Heart left ventricle (tissue), 16 donors: Measurements from ENCODE around the gene SLFN13. TPM values are rescaled to one million over a fixed set of nuclear protein-coding genes. Genes with fewer than 3 reads are reported as not detected.

Experiments used
- ATAC-seq, 4 donors: fragments of 200-7000 bp; cut with Tn5 transposase; one replicate each; pipeline ENCODE4 v1.9.1; 2020 to 2022; ENCODE audit warnings: moderate library complexity in 4 of 4, mild to moderate bottlenecking in 3 of 4, moderate number of reproducible peaks in 1 of 4
- DNase-seq, 5 donors: peaks; one replicate each; pipeline ENCODE4 v3.0.0-alpha.2; 2020
- H3K27ac ChIP-seq, 12 donors: fragments of 200-600 bp; sonication (generic) in 4 of 12; one replicate each; pipeline versions ENCODE4 v1.5.0 to v1.8.0; 2016 to 2022; ENCODE audit warnings: mild to moderate bottlenecking in 2 of 12
- H3K27me3 ChIP-seq, 9 donors: fragments of 200-600 bp; sonication (generic) in 2 of 9; one replicate each; pipeline versions ENCODE4 v1.5.1 to v1.8.0; 2016 to 2022; ENCODE audit warnings: mild to moderate bottlenecking in 3 of 9
- H3K36me3 ChIP-seq, 9 donors: fragments of 200-600 bp; sonication (generic) in 2 of 9; one replicate each; pipeline versions ENCODE4 v1.5.0 to v1.8.0; 2018 to 2022; ENCODE audit warnings: mild to moderate bottlenecking in 2 of 9
- H3K4me1 ChIP-seq, 12 donors: fragments of 200-600 bp; sonication (generic) in 4 of 12; one replicate each; pipeline versions ENCODE4 v1.5.0 to v1.8.0; 2016 to 2022; ENCODE audit warnings: mild to moderate bottlenecking in 3 of 12
- H3K4me3 ChIP-seq, 12 donors: fragments of 200-600 bp; sonication (generic) in 4 of 12; one replicate each; pipeline versions ENCODE4 v1.5.0 to v1.8.0; 2017 to 2022; ENCODE audit warnings: mild to moderate bottlenecking in 9 of 12, moderate library complexity in 4 of 12
- H3K9me3 ChIP-seq, 12 donors: fragments of 200-600 bp; sonication (generic) in 4 of 12; one replicate each; pipeline versions ENCODE4 v1.5.0 to v1.8.0; 2016 to 2022; ENCODE audit warnings: mild to moderate bottlenecking in 1 of 12
- CTCF ChIP-seq, 12 donors: fragments of 200-600 bp; sonication (generic) in 4 of 12; IDR thresholded peaks; one replicate each; pipeline versions ENCODE4 v1.5.0 to v1.8.0; 2018 to 2022; ENCODE audit warnings: antibody characterized with exemption in 12 of 12, mild to moderate bottlenecking in 5 of 12
- POLR2A ChIP-seq, 2 donors: fragments of 450-650 bp; IDR thresholded peaks; one replicate each; pipeline ENCODE4 v1.6.1; 2017; ENCODE audit warnings: antibody characterized with exemption in 2 of 2, mild to moderate bottlenecking in 2 of 2, moderate library complexity in 2 of 2
- WGBS, 4 donors: extraction: QIAGEN DNeasy Blood & Tissue Kit in 2 of 4; methylation state at CpG; one replicate each; pipeline versions ENCODE4 v1.1.5 to v1.1.7; 2013 to 2018; 5-methylcytosine and 5-hydroxymethylcytosine counted together
- intact Hi-C, 10 donors: fragments of 100-400 bp; cut with DNase I; formaldehyde crosslinking; loops; one replicate each; pipeline versions ENCODE4 v1.11.1 to v1.14.2; 2022
- polyA plus RNA-seq, 2 donors: library from polyadenylated mRNA; stranded (reverse); fragments of 200-250 nt; gene quantifications; one replicate each; pipeline ENCODE4 v1.2.3, GENCODE V29; 2013
- total RNA-seq, 9 donors: library from RNA; depleted of rRNA in 2 of 9; stranded (reverse); fragments of >200 nt in 2 of 9; fragmentation: NEBNext Ultra II Directional in 3 of 9; extraction: Animal tissue kit (Norgen Biotek cat#: 25700) in 3 of 9; gene quantifications; one replicate each; pipeline versions ENCODE4 v1.1.0 to v1.2.4, GENCODE V29; 2016 to 2023
- donor health status: ischemic (EF 13 %, LVEDD 7.1; RV severe dilation, severe dysfunction).
- donor health status: healthy with polysubstance abuse.
- donor health status: DM: no; HTN: yes; CAD: no.
- donor health status: DM: no; HTN: no; CAD: no.
- donor health status: ischemic (EF 25% LVEDD 6.9; RV normal size, moderate dysfunction).
- donor health status: ischemic (EF 25% LVEDD 5.7; RV mildly dilated, moderate dysfunction).
- donor health status: healthy.
- donor health status: DM: yes; HTN: yes; CAD: no.
- donor health status: ischemic (EF 35%, LVEDD 5.7; RV mildly dilated, moderate dysfunction).
- donor health status: nonischemic (EF 11% LVEDD 7.7; RV severe dilation, severe dysfunction).
- donor health status: DM: yes; HTN: yes; CAD: no.
- donor health status: PGD.
- donor health status: ischemic (EF 29% LVEDD 5.4; RV normal size, mild dysfunction).
- donor health status: nonischemic (EF 23%, LVEDD 6.1; RV moderate dilation, normal function).

SLFN13 gene
- total and polyA plus RNA-seq, 11 donors: 0.58 to 14.8 (median 4.1) TPM

- TF ChIP-seq CTCF (IDR thresholded peaks at IDR 0.05) (no peak), POLR2A (IDR thresholded peaks at IDR 0.05) (no peak)
- WGBS, 4 donors: 65 to 77% (median 69%) methylated on average over 5 of the region's 5 CpGs
- Histone ChIP-seq H3K4me1 (no peaks in the 10 kb centered on the region), H3K27ac (no peak overlapping the region), H3K27me3 (peaks cover 0 to 28% (median 4%) of the 10 kb centered on the region in 9 donors), H3K9me3 (peaks cover 0 to 10% (median 2%) of the 10 kb centered on the region in 12 donors), H3K4me3 (no peak overlapping the region), H3K36me3 (peaks cover 0 to 9% (median 0%) of the 10 kb centered on the region in 9 donors)
- no peak for DNase-seq
- intact Hi-C loops: no loop called here
- ATAC-seq: no peak
Observed at GRCh38 chr17:35479271-35479670, 30.7 kb upstream of the SLFN13 start.

GRCh38 chr17:35477248-35477647, 28.7 kb upstream of the SLFN13 start:
- DNase-seq: no peak
- no peak for ATAC-seq
- Histone ChIP-seq H3K9me3 (peaks cover 0 to 7% (median 0%) of the 10 kb centered on the region in 12 donors), H3K4me3 (no peak overlapping the region), H3K27me3 (peaks cover 0 to 24% (median 4%) of the 10 kb centered on the region in 9 donors), H3K4me1 (no peaks in the 10 kb centered on the region), H3K27ac (no peak overlapping the region), H3K36me3 (peaks cover 0 to 9% (median 0%) of the 10 kb centered on the region in 9 donors)
- intact Hi-C loops: no loop called here
- WGBS, 4 donors: 60 to 74% (median 70%) methylated on average over 5 of the region's 5 CpGs
- TF ChIP-seq POLR2A (IDR thresholded peaks at IDR 0.05) (no peak), CTCF (IDR thresholded peaks at IDR 0.05) (no peak)

- 68 to 75% (median 71%) methylated on average over 2 of the region's 2 CpGs for WGBS, 4 donors
- Histone ChIP-seq H3K27me3 (peaks cover 0 to 24% (median 4%) of the 10 kb centered on the region in 9 donors), H3K9me3 (peaks cover 0 to 12% (median 0%) of the 10 kb centered on the region in 12 donors), H3K4me1 (no peaks in the 10 kb centered on the region), H3K27ac (no peak overlapping the region), H3K36me3 (peaks cover 0 to 9% (median 0%) of the 10 kb centered on the region in 9 donors), H3K4me3 (no peak overlapping the region)
- no peak for DNase-seq
- no peak for ATAC-seq
- intact Hi-C loops: no loop called here
- TF ChIP-seq CTCF (IDR thresholded peaks at IDR 0.05) (no peak), POLR2A (IDR thresholded peaks at IDR 0.05) (no peak)
Observed at GRCh38 chr17:35476283-35476820, 27.8 kb upstream of the SLFN13 start.

- H3K4me1 ChIP-seq: no peaks in the 10 kb centered on the region
- H3K4me3 ChIP-seq: no peak overlapping the region
- peaks cover 0 to 12% (median 0%) of the 10 kb centered on the region in 12 donors for H3K9me3 ChIP-seq
- no peak for ATAC-seq
- H3K27me3 ChIP-seq: peaks cover 0 to 9% (median 0%) of the 10 kb centered on the region in 9 donors
- DNase-seq: no peak
- TF ChIP-seq POLR2A (IDR thresholded peaks at IDR 0.05): no peak
- TF ChIP-seq CTCF (IDR thresholded peaks at IDR 0.05): no peak
- WGBS, 4 donors: 78 to 91% (median 84%) methylated on average over 4 of the region's 4 CpGs
- intact Hi-C loops: no loop called here
- no peak overlapping the region for H3K27ac ChIP-seq
- no peaks in the 10 kb centered on the region for H3K36me3 ChIP-seq
Observed at GRCh38 chr17:35468475-35468874, 19.9 kb upstream of the SLFN13 start.
